Stomach (tissue), 9 donors: ENCODE data around the gene ZNF554. TPM values are rescaled to one million over a fixed set of nuclear protein-coding genes. Genes with fewer than 3 reads are reported as not detected.

Experiments
- DNase-seq, 2 donors: peaks; one replicate each; pipeline versions ENCODE4 v3.0.0 to v3.0.0-alpha.2; 2013 to 2019
- H3K27ac ChIP-seq, 5 donors: fragments of 200-600 bp in 4 of 5; sonication (generic) in 4 of 5; one replicate each; pipeline ENCODE4 v1.5.1; 2013 to 2019; ENCODE audit warnings: mild to moderate bottlenecking in 1 of 5, moderate library complexity in 1 of 5
- H3K27me3 ChIP-seq, 3 donors: fragments of 200-600 bp; sonication (generic); one replicate each; pipeline ENCODE4 v1.5.1; 2017 to 2019; ENCODE audit warnings: mixed run types in 1 of 3
- H3K36me3 ChIP-seq, 4 donors: fragments of 200-600 bp; sonication (generic); 1 replicate in 3 of 4; 2 replicates in 1 of 4; pipeline ENCODE4 v1.5.1; 2016 to 2019
- H3K4me1 ChIP-seq, 4 donors: fragments of 200-600 bp; sonication (generic); one replicate each; pipeline ENCODE4 v1.5.1; 2016 to 2019
- H3K4me3 ChIP-seq, 4 donors: fragments of 200-600 bp; sonication (generic) in 3 of 4; one replicate each; pipeline ENCODE4 v1.5.1; 2016 to 2019; ENCODE audit warnings: mild to moderate bottlenecking in 1 of 4
- H3K9me3 ChIP-seq, 4 donors: fragments of 200-600 bp; sonication (generic); one replicate each; pipeline ENCODE4 v1.5.1; 2016 to 2019
- EP300 ChIP-seq: sonication (generic); formaldehyde crosslinking; IDR thresholded peaks from one replicate; pipeline ENCODE4 v1.6.1; 2017; ENCODE audit warnings: antibody characterized with exemption
- POLR2A ChIP-seq, 4 donors: fragments of 450-650 bp; IDR thresholded peaks; one replicate each; pipeline ENCODE4 v1.6.1; 2016; ENCODE audit warnings: antibody characterized with exemption in 4 of 4, control low read depth in 2 of 4, mild to moderate bottlenecking in 1 of 4, moderate library complexity in 1 of 4
- POLR2AphosphoS5 ChIP-seq, 3 donors: sonication (generic); formaldehyde crosslinking; IDR thresholded peaks; one replicate each; pipeline ENCODE4 v1.6.1; 2016; ENCODE audit warnings: antibody characterized with exemption in 3 of 3
- WGBS, 5 donors: extraction: QIAGEN DNeasy Blood & Tissue Kit in 3 of 5; methylation state at CpG; one replicate each; pipeline versions ENCODE4 v1.1.5 to v1.1.7; 2013 to 2018; 5-methylcytosine and 5-hydroxymethylcytosine counted together
- intact Hi-C: fragments of 100-400 bp; cut with DNase I; formaldehyde crosslinking; loops from one replicate; pipeline ENCODE4 v1.15.1; 2023; ENCODE audit warnings: low total_unique reads
- polyA plus RNA-seq, 3 donors: library from polyadenylated mRNA; stranded (reverse); fragments of 200-250 nt; gene quantifications; one replicate each; pipeline ENCODE4 v1.2.3, GENCODE V29; 2013
- total RNA-seq, 5 donors: library from RNA; depleted of rRNA; stranded (reverse); fragments of >200 nt; gene quantifications; one replicate each; pipeline versions ENCODE4 v1.1.0 to v1.2.3, GENCODE V29; 2014 to 2016
- TF ChIP-seq, protein P1 (sequence below), 7 experiments: fragments of 450-650 bp in 4 of 7; fragments of 200-600 bp in 3 of 7; sonication (generic) in 3 of 7; IDR thresholded peaks; one replicate each; pipeline ENCODE4 v1.5.1; 2016 to 2019; ENCODE audit warnings: antibody characterized with exemption in 7 of 7, control low read depth in 2 of 7, mild to moderate bottlenecking in 1 of 7
- donor health status: healthy with polysubstance abuse.
- donor health status: Bipolar disorder and iron deficiency.
- donor health status: healthy.

The ZNF554 gene
- total and polyA plus RNA-seq, 8 donors: 0.58 to 21.4 (median 3.1) TPM

DNA sequence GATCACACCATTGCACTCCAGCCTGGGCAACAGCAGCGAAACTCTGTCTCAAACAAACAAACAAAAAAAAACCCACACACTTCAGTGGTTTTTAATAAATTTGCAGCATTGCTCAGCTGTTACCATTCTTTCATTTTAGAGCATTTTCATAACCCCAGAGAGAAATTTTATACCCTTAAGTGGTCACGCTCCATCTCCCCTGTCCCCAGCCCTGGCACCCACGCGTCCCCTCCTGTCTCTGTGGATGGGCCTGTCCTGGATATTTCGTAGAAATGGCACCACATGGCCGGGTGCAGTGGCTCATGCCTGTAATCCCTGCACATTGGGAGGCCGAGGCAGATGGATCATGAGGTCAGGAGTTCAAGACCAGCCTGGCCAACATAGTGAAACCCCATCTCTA is 26.5 kb upstream of the ZNF554 start:
- Histone ChIP-seq H3K27me3 (no peaks in the 10 kb centered on the region), H3K4me1 (no peaks in the 10 kb centered on the region), H3K4me3 (no peak overlapping the region), H3K9me3 (no peaks in the 10 kb centered on the region), H3K36me3 (peaks cover 11 to 89% (median 77%) of the 10 kb centered on the region in 4 donors), H3K27ac (no peak overlapping the region)
- intact Hi-C loops: no loop called here
- 95 to 99% (median 96%) methylated on average over 7 of the region's 7 CpGs for WGBS, 5 donors
- no peak for TF ChIP-seq EP300
- TF ChIP-seq POLR2A (IDR thresholded peaks at IDR 0.05): no peak
- TF ChIP-seq POLR2AphosphoS5 (IDR thresholded peaks at IDR 0.05): no peak
- TF ChIP-seq, protein P1, sequence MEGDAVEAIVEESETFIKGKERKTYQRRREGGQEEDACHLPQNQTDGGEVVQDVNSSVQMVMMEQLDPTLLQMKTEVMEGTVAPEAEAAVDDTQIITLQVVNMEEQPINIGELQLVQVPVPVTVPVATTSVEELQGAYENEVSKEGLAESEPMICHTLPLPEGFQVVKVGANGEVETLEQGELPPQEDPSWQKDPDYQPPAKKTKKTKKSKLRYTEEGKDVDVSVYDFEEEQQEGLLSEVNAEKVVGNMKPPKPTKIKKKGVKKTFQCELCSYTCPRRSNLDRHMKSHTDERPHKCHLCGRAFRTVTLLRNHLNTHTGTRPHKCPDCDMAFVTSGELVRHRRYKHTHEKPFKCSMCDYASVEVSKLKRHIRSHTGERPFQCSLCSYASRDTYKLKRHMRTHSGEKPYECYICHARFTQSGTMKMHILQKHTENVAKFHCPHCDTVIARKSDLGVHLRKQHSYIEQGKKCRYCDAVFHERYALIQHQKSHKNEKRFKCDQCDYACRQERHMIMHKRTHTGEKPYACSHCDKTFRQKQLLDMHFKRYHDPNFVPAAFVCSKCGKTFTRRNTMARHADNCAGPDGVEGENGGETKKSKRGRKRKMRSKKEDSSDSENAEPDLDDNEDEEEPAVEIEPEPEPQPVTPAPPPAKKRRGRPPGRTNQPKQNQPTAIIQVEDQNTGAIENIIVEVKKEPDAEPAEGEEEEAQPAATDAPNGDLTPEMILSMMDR (IDR thresholded peaks at IDR 0.05): no peak
- DNase-seq: no peak

DNA sequence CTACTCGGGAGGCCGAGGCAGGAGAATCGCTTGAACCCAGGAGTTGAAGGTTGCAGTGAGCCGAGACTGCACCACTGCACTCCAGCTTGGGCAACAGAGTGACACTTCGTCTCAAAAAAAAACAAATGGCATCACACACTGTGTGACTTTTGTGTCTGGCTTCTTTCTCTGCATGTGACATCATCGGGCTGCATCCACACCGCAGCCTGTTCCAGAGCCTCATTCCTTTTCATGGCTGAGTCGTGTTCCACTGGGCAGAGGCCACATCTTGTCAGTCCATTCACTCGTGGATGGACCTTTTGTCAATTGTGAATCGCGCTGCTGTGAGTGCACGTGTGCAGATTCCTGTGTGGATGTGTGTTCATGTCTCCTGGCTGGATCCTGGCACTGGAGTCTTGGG is 26.1 kb upstream of the ZNF554 start:
- Histone ChIP-seq H3K27me3 (no peaks in the 10 kb centered on the region), H3K4me3 (no peak overlapping the region), H3K27ac (no peak overlapping the region), H3K4me1 (no peaks in the 10 kb centered on the region), H3K9me3 (no peaks in the 10 kb centered on the region), H3K36me3 (peaks cover 11 to 89% (median 82%) of the 10 kb centered on the region in 4 donors)
- intact Hi-C loops: no loop called here
- DNase-seq: no peak
- no peak for TF ChIP-seq POLR2AphosphoS5 (IDR thresholded peaks at IDR 0.05)
- TF ChIP-seq EP300: no peak
- no peak for TF ChIP-seq POLR2A (IDR thresholded peaks at IDR 0.05)
- TF ChIP-seq, protein P1 (IDR thresholded peaks at IDR 0.05): no peak
- 96 to 98% (median 97%) methylated on average over 9 to 12 of the region's 12 CpGs for WGBS, 5 donors

DNA sequence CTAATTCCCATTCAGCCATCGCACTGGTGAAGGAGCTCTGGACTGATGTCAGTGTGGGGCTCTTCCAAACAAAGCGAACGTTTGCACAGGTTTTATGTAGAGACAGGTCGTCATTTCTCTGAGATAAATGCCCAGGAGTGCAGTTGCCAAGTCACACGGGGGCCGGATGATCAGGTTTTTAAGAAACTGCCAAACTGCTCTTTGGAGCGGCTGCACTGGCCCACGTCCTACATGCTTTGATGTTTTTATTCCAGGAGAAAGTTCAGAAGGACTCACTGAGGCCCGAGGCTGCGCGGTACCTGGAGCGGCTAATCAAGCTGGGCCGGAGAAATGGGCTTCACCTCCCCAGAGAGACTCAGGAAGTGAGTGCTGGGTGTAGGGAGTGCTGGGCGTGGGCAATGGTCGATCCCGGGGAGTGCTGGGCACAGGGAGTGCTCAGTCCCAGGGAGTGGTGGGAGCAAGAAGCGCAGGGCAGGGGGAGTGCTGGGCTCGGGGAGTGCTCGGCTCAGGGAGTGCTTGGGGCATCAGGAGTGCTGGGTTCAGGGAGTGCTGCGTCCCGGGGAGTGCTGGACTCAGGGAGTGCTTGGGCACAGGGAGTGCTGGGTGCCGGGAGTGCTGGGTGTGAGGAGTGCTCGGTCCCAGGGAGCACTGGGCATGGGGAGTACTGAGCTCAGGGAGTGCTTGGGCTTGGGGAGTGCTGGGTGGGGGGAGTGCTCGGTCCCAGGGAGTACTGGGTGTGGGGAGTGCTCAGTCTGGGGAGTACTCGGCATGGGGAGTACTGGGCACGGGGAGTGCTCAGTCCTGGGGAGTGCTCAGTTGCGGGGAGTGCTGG is 23.6 kb upstream of the ZNF554 start:
- H3K36me3 ChIP-seq: peaks cover 23 to 100% (median 95%) of the 10 kb centered on the region in 4 donors
- no peaks in the 10 kb centered on the region for H3K4me1 ChIP-seq
- 86 to 96% (median 91%) methylated on average over 26 to 27 of the region's 27 CpGs for WGBS, 5 donors
- TF ChIP-seq, protein P1 (IDR thresholded peaks at IDR 0.05): no peak
- no peak for TF ChIP-seq POLR2A (IDR thresholded peaks at IDR 0.05)
- no peak for TF ChIP-seq POLR2AphosphoS5 (IDR thresholded peaks at IDR 0.05)
- no peak for TF ChIP-seq EP300
- no peaks in the 10 kb centered on the region for H3K9me3 ChIP-seq
- DNase-seq: no peak
- intact Hi-C loops: no loop called here
- no peaks in the 10 kb centered on the region for H3K27me3 ChIP-seq
- H3K27ac ChIP-seq: no peak overlapping the region
- H3K4me3 ChIP-seq: no peak overlapping the region

DNA sequence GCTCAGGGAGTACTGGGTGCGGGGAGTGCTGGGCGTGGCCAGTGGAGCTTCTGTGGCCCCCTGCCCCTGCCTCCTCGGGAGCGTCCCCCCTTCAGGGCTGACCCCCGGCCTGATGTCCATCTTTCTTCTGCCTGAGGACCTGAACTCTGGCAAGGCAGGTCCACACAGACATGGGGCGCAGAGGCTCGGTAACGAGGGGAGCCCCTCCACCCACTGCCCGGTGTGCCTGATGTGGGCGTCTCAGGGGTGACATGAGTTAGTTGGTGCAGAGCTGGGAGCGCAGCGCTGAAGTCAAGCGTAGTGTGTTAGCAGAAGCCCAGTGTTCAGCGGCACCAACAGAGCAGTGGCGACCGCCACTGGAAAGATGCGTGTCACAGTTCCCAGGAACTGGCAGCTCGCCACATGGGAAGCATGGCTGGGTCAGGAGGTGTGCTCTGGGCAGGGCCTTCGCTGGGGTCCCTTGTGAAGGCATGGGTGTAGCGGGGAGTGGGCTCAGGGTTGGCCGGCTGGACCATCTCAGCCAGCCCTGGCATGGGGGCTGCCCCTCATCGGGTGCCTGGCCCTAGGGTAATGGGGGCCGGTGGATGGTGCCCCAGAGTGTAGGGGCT is 22.9 kb upstream of the ZNF554 start:
- 93 to 96% (median 96%) methylated on average over 21 to 23 of the region's 23 CpGs for WGBS, 5 donors
- H3K4me3 ChIP-seq: no peak overlapping the region
- H3K27ac ChIP-seq: no peak overlapping the region
- peaks cover 23 to 100% (median 94%) of the 10 kb centered on the region in 4 donors for H3K36me3 ChIP-seq
- peaks cover 0 to 3% (median 0%) of the 10 kb centered on the region in 4 donors for H3K4me1 ChIP-seq
- intact Hi-C loops: no loop called here
- no peaks in the 10 kb centered on the region for H3K9me3 ChIP-seq
- no peak for TF ChIP-seq EP300
- TF ChIP-seq, protein P1 (IDR thresholded peaks at IDR 0.05): no peak
- TF ChIP-seq POLR2AphosphoS5 (IDR thresholded peaks at IDR 0.05): no peak
- TF ChIP-seq POLR2A (IDR thresholded peaks at IDR 0.05): no peak
- H3K27me3 ChIP-seq: no peaks in the 10 kb centered on the region
- no peak for DNase-seq
